Pulmonary artery endothelial cell (primary cell): ENCODE measurements around the gene OR52N4. TPM values are rescaled to one million over a fixed set of nuclear protein-coding genes. Genes with fewer than 3 reads are reported as not detected.

Experiments used
- total RNA-seq: library from RNA; depleted of rRNA; stranded (reverse); fragments of >200 nt; gene quantifications from 2 replicates; pipeline ENCODE4 v1.2.3, GENCODE V29; 2014

Gene OR52N4
- total RNA-seq, 1 donor from 2014 or later, result not detected

Other genes with a start within 250 kb of the OR52N4 start
- not detected in 2 replicates for gene UBQLN3, start 244.3 kb upstream of the OR52N4 start, total RNA-seq
- gene UBQLNL, start 237.5 kb upstream of the OR52N4 start, total RNA-seq, result 0.04 TPM in 1 of 2 replicates, not detected in the other
- not detected in 2 replicates for gene OR52H1, start 205.7 kb upstream of the OR52N4 start, total RNA-seq
- gene OR52B6, start 173.4 kb upstream of the OR52N4 start, total RNA-seq, result not detected in 2 replicates
- 2.0 TPM in 2 replicates for gene TRIM6, start 157.6 kb upstream of the OR52N4 start, total RNA-seq
- 11.3 and 12.9 TPM in 2 replicates for gene TRIM34, start 129.2 kb upstream of the OR52N4 start, total RNA-seq
- 56.6 and 77.9 TPM in 2 replicates for gene TRIM5, start 69.2 kb upstream of the OR52N4 start, total RNA-seq
- 116 and 129 TPM in 2 replicates for gene TRIM22, start 64.5 kb upstream of the OR52N4 start, total RNA-seq
- gene OR56B1, start 17.8 kb upstream of the OR52N4 start, total RNA-seq, result not detected in 2 replicates
- gene OR52N5, start 29.1 kb downstream of the OR52N4 start, total RNA-seq, result not detected in 2 replicates
- not detected in 2 replicates for gene OR52N1, start 37.0 kb downstream of the OR52N4 start, total RNA-seq
- not detected in 2 replicates for gene OR52N2, start 54.7 kb downstream of the OR52N4 start, total RNA-seq
- not detected in 2 replicates for gene OR52E6, start 87.7 kb downstream of the OR52N4 start, total RNA-seq
- not detected in 2 replicates for gene OR52E8, start 103.4 kb downstream of the OR52N4 start, total RNA-seq
- gene OR52E4, start 126.4 kb downstream of the OR52N4 start, total RNA-seq, result not detected in 2 replicates
- not detected in 2 replicates for gene OR52E5, start 139.0 kb downstream of the OR52N4 start, total RNA-seq
- gene OR56A3, start 188.0 kb downstream of the OR52N4 start, total RNA-seq, result not detected in 2 replicates
- not detected in 2 replicates for gene OR56A5, start 214.3 kb downstream of the OR52N4 start, total RNA-seq
- gene OR52L1, start 232.7 kb downstream of the OR52N4 start, total RNA-seq, result not detected in 2 replicates